ENCODE measurements around the gene TSC2. TPM values are rescaled to one million over a fixed set of nuclear protein-coding genes. Genes with fewer than 3 reads are reported as not detected.

Gene TSC2
- total RNA-seq, 1 donor from 2014 or later = 67.9 TPM

DNA sequence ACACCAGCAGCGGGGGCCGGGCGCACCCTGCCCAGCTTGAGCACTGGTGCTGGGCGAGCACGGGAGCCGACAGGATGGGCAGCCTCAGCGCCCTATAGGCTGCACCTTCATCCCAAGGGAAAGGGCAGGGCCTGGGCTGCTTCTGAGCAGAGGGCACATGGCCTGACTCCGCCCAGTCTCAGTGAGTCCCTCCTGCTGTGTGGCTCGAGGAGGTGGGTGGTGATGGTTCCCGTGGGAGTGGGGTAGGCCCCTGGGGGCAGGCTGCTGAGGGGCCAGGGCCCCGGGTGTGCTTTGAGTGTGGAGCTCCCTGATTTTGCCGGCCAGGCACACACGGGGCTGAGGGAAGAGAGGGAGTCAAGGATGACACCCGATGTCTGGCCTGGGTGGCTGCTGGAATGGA lies 37.9 kb downstream of the TSC2 start:
- DNase-seq (ENCODE audit: low read depth) = no peak
- H3K4me3 ChIP-seq (ENCODE audit: low read depth, low read length) = no peak overlapping the region
- H3K27me3 ChIP-seq (ENCODE audit: control insufficient read depth, insufficient read depth, low read length) = no peaks in the 10 kb centered on the region
- TF ChIP-seq, protein P1, sequence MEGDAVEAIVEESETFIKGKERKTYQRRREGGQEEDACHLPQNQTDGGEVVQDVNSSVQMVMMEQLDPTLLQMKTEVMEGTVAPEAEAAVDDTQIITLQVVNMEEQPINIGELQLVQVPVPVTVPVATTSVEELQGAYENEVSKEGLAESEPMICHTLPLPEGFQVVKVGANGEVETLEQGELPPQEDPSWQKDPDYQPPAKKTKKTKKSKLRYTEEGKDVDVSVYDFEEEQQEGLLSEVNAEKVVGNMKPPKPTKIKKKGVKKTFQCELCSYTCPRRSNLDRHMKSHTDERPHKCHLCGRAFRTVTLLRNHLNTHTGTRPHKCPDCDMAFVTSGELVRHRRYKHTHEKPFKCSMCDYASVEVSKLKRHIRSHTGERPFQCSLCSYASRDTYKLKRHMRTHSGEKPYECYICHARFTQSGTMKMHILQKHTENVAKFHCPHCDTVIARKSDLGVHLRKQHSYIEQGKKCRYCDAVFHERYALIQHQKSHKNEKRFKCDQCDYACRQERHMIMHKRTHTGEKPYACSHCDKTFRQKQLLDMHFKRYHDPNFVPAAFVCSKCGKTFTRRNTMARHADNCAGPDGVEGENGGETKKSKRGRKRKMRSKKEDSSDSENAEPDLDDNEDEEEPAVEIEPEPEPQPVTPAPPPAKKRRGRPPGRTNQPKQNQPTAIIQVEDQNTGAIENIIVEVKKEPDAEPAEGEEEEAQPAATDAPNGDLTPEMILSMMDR (IDR thresholded peaks at IDR 0.05; ENCODE audit: insufficient read depth, low read length, poor library complexity, severe bottlenecking) = no peak
- H3K36me3 ChIP-seq (ENCODE audit: control insufficient read depth, insufficient read depth, low read length) = peaks cover 5% of the 10 kb centered on the region

GRCh38 chr16:2086106-2086742 lies 38.4 kb downstream of the TSC2 start:
- Histone ChIP-seq H3K36me3 (ENCODE audit: control insufficient read depth, insufficient read depth, low read length) (peaks cover 5% of the 10 kb centered on the region), H3K27me3 (ENCODE audit: control insufficient read depth, insufficient read depth, low read length) (no peaks in the 10 kb centered on the region), H3K4me3 (ENCODE audit: low read depth, low read length) (no peak overlapping the region)
- TF ChIP-seq, protein P1 (IDR thresholded peaks at IDR 0.05; ENCODE audit: insufficient read depth, low read length, poor library complexity, severe bottlenecking) = no peak
- DNase-seq (ENCODE audit: low read depth) = no peak

DNA sequence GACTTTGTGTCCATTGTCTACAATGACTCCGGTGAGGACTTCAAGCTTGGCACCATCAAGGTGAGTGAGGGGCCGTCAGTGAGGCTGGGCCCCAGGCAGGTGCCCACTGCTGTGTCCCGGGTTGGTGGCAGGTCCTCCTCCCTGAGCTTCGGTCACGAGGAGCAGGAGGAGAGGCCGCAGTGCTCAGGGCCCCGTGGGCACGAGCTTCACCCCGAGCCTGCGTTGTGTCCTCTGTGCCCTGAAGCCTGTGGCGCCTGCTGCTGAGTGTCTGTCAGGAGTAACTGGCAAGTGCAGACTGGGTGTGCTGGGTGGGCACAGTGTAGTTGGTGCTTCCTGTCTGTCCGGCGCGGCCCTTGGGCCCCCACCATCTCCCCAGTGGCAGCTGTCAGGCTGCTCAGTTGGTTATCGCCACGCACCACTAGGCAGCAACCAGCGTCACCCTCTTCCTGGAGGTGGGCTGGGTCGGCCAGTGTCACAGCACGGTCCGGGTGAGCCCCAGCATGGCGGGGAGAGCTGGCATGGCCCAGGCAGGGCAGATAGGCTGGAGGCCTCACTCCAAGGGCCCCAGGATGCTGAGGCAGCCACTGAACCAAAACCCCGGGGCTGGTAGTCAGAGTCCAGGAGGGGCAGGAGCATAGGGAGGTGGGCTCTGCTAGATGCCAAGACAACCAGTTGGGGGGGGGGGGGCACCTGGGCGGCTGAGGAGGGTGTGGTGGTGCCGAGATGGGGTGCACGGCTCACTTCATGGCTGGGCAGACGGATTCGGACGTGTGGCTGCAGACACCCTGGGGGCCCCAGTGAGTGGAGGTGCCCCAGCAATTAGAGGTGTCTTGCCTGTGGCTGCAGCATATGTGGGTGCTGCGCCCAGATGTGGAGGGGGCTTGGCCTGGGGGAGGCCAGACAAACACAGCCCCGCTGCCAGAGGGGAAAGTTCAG lies 39.3 kb downstream of the TSC2 start:
- Histone ChIP-seq H3K27me3 (ENCODE audit: control insufficient read depth, insufficient read depth, low read length) (no peaks in the 10 kb centered on the region), H3K36me3 (ENCODE audit: control insufficient read depth, insufficient read depth, low read length) (peaks cover 5% of the 10 kb centered on the region), H3K4me3 (ENCODE audit: low read depth, low read length) (no peak overlapping the region)
- no peak for DNase-seq (ENCODE audit: low read depth)
- TF ChIP-seq, protein P1 (IDR thresholded peaks at IDR 0.05; ENCODE audit: insufficient read depth, low read length, poor library complexity, severe bottlenecking) = no peak

DNA sequence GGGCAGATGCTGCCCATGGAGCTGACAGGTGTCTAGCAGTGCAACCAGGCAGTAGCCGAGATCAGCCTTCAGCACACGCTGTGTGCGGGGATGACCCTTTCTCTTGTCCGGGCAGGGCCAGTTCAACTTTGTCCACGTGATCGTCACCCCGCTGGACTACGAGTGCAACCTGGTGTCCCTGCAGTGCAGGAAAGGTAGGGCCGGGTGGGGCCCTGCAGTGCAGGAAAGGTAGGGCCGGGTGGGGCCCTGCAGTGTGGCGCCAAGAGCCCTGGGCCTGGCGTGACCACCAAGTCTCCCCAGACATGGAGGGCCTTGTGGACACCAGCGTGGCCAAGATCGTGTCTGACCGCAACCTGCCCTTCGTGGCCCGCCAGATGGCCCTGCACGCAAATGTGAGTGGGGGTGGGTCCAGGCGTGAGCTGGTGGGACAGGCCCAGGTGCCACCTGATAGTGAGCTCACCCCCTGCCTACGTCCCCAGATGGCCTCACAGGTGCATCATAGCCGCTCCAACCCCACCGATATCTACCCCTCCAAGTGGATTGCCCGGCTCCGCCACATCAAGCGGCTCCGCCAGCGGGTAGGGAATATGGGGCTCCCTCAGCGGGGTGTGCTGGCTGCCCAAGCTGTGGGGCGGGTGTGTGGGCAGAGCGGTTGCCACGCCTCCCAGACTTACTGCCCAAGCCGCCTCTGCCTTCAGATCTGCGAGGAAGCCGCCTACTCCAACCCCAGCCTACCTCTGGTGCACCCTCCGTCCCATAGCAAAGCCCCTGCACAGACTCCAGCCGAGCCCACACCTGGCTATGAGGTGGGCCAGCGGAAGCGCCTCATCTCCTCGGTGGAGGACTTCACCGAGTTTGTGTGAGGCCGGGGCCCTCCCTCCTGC lies 40.2 kb downstream of the TSC2 start:
- Histone ChIP-seq H3K4me3 (ENCODE audit: low read depth, low read length) (no peak overlapping the region), H3K27me3 (ENCODE audit: control insufficient read depth, insufficient read depth, low read length) (no peaks in the 10 kb centered on the region), H3K36me3 (ENCODE audit: control insufficient read depth, insufficient read depth, low read length) (peaks cover 2% of the 10 kb centered on the region)
- TF ChIP-seq, protein P1 (IDR thresholded peaks at IDR 0.05; ENCODE audit: insufficient read depth, low read length, poor library complexity, severe bottlenecking) = no peak
- no peak for DNase-seq (ENCODE audit: low read depth)

- Histone ChIP-seq H3K36me3 (ENCODE audit: control insufficient read depth, insufficient read depth, low read length) (peaks cover 1% of the 10 kb centered on the region), H3K4me3 (ENCODE audit: low read depth, low read length) (no peak overlapping the region), H3K27me3 (ENCODE audit: control insufficient read depth, insufficient read depth, low read length) (no peaks in the 10 kb centered on the region)
- DNase-seq (ENCODE audit: low read depth) = no peak
- TF ChIP-seq, protein P1 (IDR thresholded peaks at IDR 0.05; ENCODE audit: insufficient read depth, low read length, poor library complexity, severe bottlenecking) = no peak
These were observed 41.1 kb downstream of the TSC2 start for GRCh38 chr16:2088759-2089358.

All from kidney epithelial cell (primary cell).